IMR-90 (cell line): ENCODE measurements around the gene LAMA3.

ENCODE experiments used
- BHLHE40 ChIP-seq: fragments of 150-350 bp; IDR thresholded peaks from 2 replicates; pipeline ENCODE4 v1.6.1; 2016; ENCODE audit warnings: mild to moderate bottlenecking, low read depth, low read length
- CEBPB ChIP-seq: IDR thresholded peaks from 2 replicates; pipeline ENCODE4 v1.6.1; 2012; ENCODE audit warnings: low read depth, low read length, improper control_type of control experiment
- CHD1 ChIP-seq: IDR thresholded peaks from 2 replicates; pipeline ENCODE4 v1.6.1; 2012; ENCODE audit warnings: low read depth, low read length, improper control_type of control experiment
- CTCF ChIP-seq: conservative IDR thresholded peaks from 2 replicates; pipeline ENCODE4 v1.5.1; 2012; ENCODE audit warnings: mild to moderate bottlenecking, low read depth, low read length, improper control_type of control experiment
- ELK1 ChIP-seq: fragments of 150-350 bp; IDR thresholded peaks from 2 replicates; pipeline ENCODE4 v1.6.1; 2016; ENCODE audit warnings: low read depth, mild to moderate bottlenecking, low read length, moderate library complexity, borderline replicate concordance
- FOS ChIP-seq: fragments of 150-350 bp; IDR thresholded peaks from 2 replicates; pipeline ENCODE4 v1.6.1; 2016; ENCODE audit warnings: low read depth, low read length
- MAFK ChIP-seq: IDR thresholded peaks from 2 replicates; pipeline ENCODE4 v1.6.1; 2012; ENCODE audit warnings: low read depth, low read length, improper control_type of control experiment
- MXI1 ChIP-seq: IDR thresholded peaks from 2 replicates; pipeline ENCODE4 v1.6.1; 2012; ENCODE audit warnings: low read depth, mild to moderate bottlenecking, low read length, moderate library complexity, borderline replicate concordance
- POLR2A ChIP-seq: IDR thresholded peaks from 2 replicates; pipeline ENCODE4 v1.6.1; 2012; ENCODE audit warnings: mild to moderate bottlenecking, low read depth, low read length
- RAD21 ChIP-seq: IDR thresholded peaks from 2 replicates; pipeline ENCODE4 v1.6.1; 2012; ENCODE audit warnings: low read length, improper control_type of control experiment
- RFX5 ChIP-seq: IDR thresholded peaks from 2 replicates; pipeline ENCODE4 v1.8.0; 2012; ENCODE audit warnings: low read depth, mild to moderate bottlenecking, low read length, moderate library complexity
- SMC3 ChIP-seq: fragments of 150-350 bp; IDR thresholded peaks from 2 replicates; pipeline ENCODE4 v1.6.1; 2016; ENCODE audit warnings: low read depth, mild to moderate bottlenecking, antibody characterized with exemption, low read length, moderate library complexity
- USF2 ChIP-seq: fragments of 150-350 bp; IDR thresholded peaks from 2 replicates; pipeline ENCODE4 v1.6.1; 2017; ENCODE audit warnings: mild to moderate bottlenecking, antibody characterized with exemption, low read length, low read depth

- TF ChIP-seq CTCF: no peak
- TF ChIP-seq ELK1: no peak
- TF ChIP-seq POLR2A: no peak
- TF ChIP-seq USF2: no peak
- TF ChIP-seq FOS: no peak
- no peak for TF ChIP-seq MAFK
- TF ChIP-seq CEBPB: no peak
- no peak for TF ChIP-seq BHLHE40
- TF ChIP-seq SMC3: no peak
- TF ChIP-seq MXI1: no peak
- TF ChIP-seq CHD1: no peak
- TF ChIP-seq RAD21: no peak
- no peak for TF ChIP-seq RFX5
These were observed 237.3 kb downstream of the LAMA3 start for GRCh38 chr18:23926571-23926970.
